Right atrium auricular region (tissue), 2 donors: ENCODE data around the gene DYNLT2. TPM values are rescaled to one million over a fixed set of nuclear protein-coding genes. Genes with fewer than 3 reads are reported as not detected.
A peak's percentile ranks its signal among the peaks of the same experiment; 100 is the strongest.

Experiments used
- DNase-seq: peaks from one replicate; pipeline ENCODE4 v3.0.0-alpha.2; 2019; ENCODE audit warnings: low spot score
- H3K27ac ChIP-seq, 2 donors: fragments of 200-600 bp; sonication (generic); 1 replicate in 1 of 2; 2 replicates in 1 of 2; pipeline ENCODE4 v1.5.1; 2016 to 2019
- H3K27me3 ChIP-seq, 2 donors: fragments of 200-600 bp; sonication (generic); one replicate each; pipeline versions ENCODE4 v1.5.1 to v1.6.0; 2017 to 2019
- H3K36me3 ChIP-seq: fragments of 200-600 bp; sonication (generic); one replicate; pipeline ENCODE4 v1.5.1; 2016
- H3K4me1 ChIP-seq, 2 donors: fragments of 200-600 bp; sonication (generic); one replicate each; pipeline versions ENCODE4 v1.5.1 to v1.6.0; 2017 to 2019
- H3K4me3 ChIP-seq, 2 donors: fragments of 200-600 bp; sonication (generic); 1 replicate in 1 of 2; 2 replicates in 1 of 2; pipeline ENCODE4 v1.5.1; 2017 to 2019; ENCODE audit warnings: mild to moderate bottlenecking in 1 of 2, moderate library complexity in 1 of 2
- H3K9me3 ChIP-seq, 2 donors: fragments of 200-600 bp; sonication (generic); one replicate each; pipeline ENCODE4 v1.5.1; 2019
- total RNA-seq, 2 donors: library from RNA; depleted of rRNA; stranded (reverse); fragments of >200 nt; gene quantifications; one replicate each; pipeline ENCODE4 v1.1.0, GENCODE V29; 2016
- TF ChIP-seq, protein P1 (sequence below), 2 donors: fragments of 200-600 bp; sonication (generic); IDR thresholded peaks; one replicate each; pipeline ENCODE4 v1.5.1; 2019; ENCODE audit warnings: antibody characterized with exemption in 2 of 2

Gene DYNLT2
- total RNA-seq, 2 donors from 2014 or later: 0.20 to 0.33 TPM

DNA sequence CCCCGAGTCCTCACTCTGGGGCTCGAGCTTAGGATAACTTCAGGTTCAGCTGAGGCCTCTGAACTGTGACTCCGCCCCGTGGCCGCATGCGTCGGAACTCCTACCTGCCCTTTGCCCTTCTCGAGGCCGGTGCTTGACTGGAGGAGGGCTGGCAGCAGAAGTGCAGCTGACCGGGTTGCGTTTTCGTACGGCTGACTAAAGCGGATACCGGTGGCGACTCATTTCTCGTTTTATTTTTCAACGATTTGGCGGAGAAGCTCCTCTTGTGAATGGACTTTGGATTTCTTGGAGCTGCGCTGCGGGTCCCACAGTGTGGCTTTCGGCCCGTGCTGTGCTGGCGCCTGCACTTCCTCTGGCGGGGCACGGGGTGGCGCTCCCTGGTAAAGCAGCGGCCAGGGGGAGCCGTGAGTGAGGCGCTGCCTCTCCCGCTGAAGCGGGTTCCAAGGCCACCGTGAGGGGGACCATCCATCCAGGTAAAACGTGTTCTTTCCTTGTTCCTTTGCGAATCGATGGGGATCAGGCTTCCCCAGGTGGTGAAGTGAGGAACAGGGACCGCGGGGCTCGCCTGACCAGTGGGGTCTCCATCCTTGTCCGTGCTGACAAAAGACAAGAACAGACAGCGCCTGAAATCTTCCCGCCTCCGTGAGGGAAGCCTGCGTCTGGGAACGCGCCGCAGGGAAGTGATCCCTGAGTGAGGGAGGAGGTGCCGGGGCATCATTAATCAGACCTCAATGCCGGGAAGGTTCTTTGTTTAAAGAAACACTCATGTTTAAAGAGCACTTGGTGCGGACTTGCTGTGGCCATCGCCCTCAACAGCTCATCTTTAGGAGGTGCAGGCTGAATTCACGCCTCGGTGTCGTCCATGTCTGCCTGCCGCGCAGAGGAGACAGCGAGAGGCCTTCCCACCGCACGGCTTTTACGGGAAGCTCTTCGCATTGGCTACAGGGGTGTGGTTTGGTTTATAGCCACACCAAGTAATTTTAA, 38.9 kb upstream of the DYNLT2 start:
- peaks cover 0 to 15% of the 10 kb centered on the region in 2 donors for H3K4me1 ChIP-seq
- H3K27me3 ChIP-seq: no peaks in the 10 kb centered on the region
- H3K36me3 ChIP-seq: no peaks in the 10 kb centered on the region
- no peaks in the 10 kb centered on the region for H3K9me3 ChIP-seq
- peak overlapping the region; percentile 65 to 75 for H3K27ac ChIP-seq
- DNase-seq: peak; percentile 74
- TF ChIP-seq, protein P1, sequence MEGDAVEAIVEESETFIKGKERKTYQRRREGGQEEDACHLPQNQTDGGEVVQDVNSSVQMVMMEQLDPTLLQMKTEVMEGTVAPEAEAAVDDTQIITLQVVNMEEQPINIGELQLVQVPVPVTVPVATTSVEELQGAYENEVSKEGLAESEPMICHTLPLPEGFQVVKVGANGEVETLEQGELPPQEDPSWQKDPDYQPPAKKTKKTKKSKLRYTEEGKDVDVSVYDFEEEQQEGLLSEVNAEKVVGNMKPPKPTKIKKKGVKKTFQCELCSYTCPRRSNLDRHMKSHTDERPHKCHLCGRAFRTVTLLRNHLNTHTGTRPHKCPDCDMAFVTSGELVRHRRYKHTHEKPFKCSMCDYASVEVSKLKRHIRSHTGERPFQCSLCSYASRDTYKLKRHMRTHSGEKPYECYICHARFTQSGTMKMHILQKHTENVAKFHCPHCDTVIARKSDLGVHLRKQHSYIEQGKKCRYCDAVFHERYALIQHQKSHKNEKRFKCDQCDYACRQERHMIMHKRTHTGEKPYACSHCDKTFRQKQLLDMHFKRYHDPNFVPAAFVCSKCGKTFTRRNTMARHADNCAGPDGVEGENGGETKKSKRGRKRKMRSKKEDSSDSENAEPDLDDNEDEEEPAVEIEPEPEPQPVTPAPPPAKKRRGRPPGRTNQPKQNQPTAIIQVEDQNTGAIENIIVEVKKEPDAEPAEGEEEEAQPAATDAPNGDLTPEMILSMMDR (IDR thresholded peaks at IDR 0.05): peak; percentile 99
- H3K4me3 ChIP-seq: peak overlapping the region; percentile 16 to 54

DNA sequence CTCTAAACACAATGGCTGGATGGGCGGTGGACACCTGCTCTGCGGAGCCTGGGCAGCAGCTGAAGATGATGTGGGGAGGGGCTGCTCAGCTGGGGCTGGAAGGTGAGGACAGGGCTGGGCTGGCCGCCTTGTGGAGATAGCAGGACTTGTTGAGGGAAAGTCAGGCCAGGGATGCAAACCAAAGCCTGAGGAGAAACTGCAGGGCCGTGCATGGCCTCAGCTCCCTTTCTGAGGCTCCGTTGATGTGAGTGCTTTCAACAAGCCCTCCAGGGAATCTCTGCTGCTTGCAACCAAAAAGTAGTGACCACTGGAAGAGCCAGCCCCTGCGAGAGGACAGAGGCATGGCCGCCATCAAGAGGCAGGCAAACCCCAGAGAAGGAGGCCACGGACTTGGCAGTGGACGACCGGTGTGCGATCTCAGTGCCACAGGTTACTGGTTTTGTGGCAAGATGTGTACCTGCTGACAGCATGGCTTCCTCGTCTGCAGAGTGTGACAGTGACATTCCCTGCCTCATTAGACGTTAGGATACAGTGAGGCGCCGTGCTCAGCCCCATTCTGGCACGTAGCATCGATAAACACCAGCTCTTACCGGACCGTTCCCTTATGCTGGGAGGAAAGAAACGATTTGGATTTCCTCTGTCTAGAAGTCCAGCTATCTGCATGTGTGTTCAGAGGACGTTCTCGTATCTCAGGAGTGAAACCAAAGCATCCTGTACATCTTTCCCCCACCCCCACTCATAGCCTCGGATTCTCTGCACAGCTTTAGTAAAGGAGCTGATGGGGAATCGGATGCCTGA, 38.0 kb upstream of the DYNLT2 start:
- Histone ChIP-seq H3K9me3 (no peaks in the 10 kb centered on the region), H3K4me3 (peak overlapping the region; percentile 16 to 54), H3K27ac (no peak overlapping the region), H3K36me3 (no peaks in the 10 kb centered on the region), H3K4me1 (peaks cover 0 to 15% of the 10 kb centered on the region in 2 donors), H3K27me3 (no peaks in the 10 kb centered on the region)
- TF ChIP-seq, protein P1 (IDR thresholded peaks at IDR 0.05): no peak
- no peak for DNase-seq

DNA sequence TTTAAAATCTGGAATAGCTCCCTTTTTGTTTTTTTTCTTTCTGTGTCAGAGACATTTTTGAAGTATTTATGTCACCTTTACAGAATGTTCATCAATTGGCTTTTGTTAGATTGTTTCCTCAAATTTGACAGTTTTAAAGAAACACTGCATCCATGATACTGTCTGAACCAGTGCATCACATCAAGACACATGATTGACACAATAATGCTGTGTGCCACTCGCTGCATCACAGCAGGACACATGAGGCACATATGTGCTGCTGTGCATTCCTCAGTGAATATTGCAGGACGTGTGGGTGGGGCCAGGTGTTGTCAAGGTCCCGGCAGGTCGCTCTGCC, 37.4 kb upstream of the DYNLT2 start:
- no peaks in the 10 kb centered on the region for H3K27me3 ChIP-seq
- H3K4me3 ChIP-seq: no peak overlapping the region
- H3K9me3 ChIP-seq: no peaks in the 10 kb centered on the region
- TF ChIP-seq, protein P1 (IDR thresholded peaks at IDR 0.05): no peak
- DNase-seq: no peak
- no peak overlapping the region for H3K27ac ChIP-seq
- peaks cover 0 to 15% of the 10 kb centered on the region in 2 donors for H3K4me1 ChIP-seq
- H3K36me3 ChIP-seq: no peaks in the 10 kb centered on the region

DNA sequence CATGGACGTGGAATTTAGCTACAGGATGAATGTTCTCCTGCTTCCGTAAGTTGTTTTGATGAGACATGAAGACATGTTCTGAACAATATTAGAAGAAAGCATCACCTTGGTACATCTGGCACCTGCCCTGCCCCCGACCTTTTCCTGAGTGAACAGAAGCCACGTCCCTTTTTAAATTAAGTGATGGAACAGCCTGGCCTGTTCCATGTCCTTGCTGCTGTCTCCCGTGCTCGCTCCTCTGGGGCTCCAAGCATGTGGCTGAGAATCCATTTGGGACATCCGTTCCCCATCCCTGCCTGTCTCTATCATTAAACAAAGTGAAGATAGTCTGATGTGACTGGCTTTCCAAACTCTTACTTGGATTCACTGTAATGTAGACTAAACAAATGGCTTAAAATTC, 36.4 kb upstream of the DYNLT2 start:
- no peak for DNase-seq
- H3K9me3 ChIP-seq: no peaks in the 10 kb centered on the region
- H3K27me3 ChIP-seq: no peaks in the 10 kb centered on the region
- peaks cover 0 to 15% of the 10 kb centered on the region in 2 donors for H3K4me1 ChIP-seq
- H3K27ac ChIP-seq: no peak overlapping the region
- H3K4me3 ChIP-seq: no peak overlapping the region
- TF ChIP-seq, protein P1 (IDR thresholded peaks at IDR 0.05): no peak
- no peaks in the 10 kb centered on the region for H3K36me3 ChIP-seq

DNA sequence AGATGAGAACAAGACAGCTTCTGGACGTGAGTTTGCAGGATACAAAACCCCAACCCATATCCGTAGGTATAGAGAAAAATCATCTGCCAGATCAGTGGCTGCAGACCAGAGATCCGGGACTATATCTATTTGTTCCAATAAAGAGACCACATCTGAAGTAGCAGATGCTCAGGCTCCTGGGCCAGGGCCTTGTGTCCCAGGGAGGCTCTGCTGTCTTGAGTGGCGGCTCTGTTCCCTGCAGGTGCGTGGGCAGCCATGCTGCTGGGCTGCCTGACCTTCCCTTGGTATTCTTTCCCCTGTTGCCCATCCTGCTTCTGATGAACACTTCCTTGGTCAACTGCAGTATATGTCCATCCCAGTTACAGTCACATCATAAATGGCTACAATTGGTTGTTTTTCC, 35.0 kb upstream of the DYNLT2 start:
- Histone ChIP-seq H3K27me3 (no peaks in the 10 kb centered on the region), H3K36me3 (no peaks in the 10 kb centered on the region), H3K9me3 (no peaks in the 10 kb centered on the region), H3K4me3 (no peak overlapping the region), H3K4me1 (peaks cover 0 to 15% of the 10 kb centered on the region in 2 donors), H3K27ac (no peak overlapping the region)
- TF ChIP-seq, protein P1 (IDR thresholded peaks at IDR 0.05): no peak
- DNase-seq: no peak
